Limb (tissue), 2 donors: ENCODE data around the gene GSTCD.

Experiments used
- DNase-seq, 2 donors: peaks; one replicate each; pipeline ENCODE4 v3.0.0-alpha.2; 2016; ENCODE audit errors: extremely low spot score in 2 of 2

Gene GSTCD

DNA sequence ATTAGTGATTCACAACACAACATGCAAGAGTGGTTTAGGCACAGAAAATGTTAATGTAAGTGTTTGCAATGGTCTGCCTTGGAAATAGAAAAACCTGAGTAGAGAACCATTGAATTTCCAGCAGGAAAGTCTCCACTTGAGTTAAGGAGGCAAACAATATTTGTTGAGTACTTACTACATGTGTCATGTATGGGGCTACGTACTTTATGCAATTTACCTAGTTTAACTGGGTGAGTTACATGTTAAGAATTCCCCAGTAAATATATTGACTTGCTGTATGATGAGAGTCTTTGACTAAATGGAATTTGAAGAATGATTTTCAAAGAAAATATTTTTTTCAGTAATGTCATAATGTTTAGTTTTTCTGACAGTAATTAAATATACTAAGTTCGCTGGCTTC lies 178.9 kb downstream of the GSTCD start:
- DNase-seq = no peak

DNA sequence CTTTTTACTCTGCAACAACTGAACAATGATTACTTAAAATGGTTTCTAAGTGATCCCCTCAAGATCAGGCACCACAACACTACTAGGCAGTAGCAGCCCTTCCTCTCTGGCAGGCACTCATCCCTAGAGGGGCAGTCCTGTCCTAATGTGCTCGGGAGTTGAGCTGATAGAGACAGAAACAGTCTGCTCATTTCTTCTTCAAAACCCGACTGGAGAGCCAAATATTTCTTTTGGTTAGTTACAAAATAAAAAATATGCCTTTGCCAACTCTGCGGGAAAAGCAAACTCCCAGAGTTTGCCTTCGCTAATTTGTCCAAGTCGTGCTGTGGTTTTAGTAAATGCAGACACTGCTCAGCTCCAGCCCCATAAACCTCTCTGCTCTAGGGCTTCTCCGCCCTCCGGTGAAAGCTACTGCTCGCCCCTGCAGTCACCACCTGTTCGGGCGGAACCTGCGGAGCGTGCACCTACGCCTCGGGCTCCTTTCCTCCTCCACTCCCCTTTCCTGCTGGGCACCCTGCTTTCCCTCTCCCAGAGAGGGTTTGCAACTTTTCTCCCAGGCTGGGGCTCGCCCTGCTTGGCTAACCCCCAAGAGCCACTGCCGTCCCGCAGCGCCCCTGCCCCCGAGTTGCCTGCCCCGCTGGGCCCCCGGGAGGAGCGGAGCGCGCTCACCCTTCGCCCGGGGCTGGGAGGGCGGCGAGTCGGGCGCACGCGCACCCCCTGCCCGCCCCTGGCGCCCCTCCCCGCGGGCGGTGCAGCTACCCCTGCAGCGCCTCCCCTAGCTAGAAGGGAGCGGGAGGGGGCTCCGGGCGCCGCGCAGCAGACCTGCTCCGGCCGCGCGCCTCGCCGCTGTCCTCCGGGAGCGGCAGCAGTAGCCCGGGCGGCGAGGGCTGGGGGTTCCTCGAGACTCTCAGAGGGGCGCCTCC lies 186.3 kb downstream of the GSTCD start, which contains the start of gene NPNT:
Gene NPNT, plus strand, starts transcription at position 812 of the 923 bp plus-strand sequence. CDS start 182 bp downstream, outside the sequence.
- DNase-seq = peak; percentile 21 to 69

DNA sequence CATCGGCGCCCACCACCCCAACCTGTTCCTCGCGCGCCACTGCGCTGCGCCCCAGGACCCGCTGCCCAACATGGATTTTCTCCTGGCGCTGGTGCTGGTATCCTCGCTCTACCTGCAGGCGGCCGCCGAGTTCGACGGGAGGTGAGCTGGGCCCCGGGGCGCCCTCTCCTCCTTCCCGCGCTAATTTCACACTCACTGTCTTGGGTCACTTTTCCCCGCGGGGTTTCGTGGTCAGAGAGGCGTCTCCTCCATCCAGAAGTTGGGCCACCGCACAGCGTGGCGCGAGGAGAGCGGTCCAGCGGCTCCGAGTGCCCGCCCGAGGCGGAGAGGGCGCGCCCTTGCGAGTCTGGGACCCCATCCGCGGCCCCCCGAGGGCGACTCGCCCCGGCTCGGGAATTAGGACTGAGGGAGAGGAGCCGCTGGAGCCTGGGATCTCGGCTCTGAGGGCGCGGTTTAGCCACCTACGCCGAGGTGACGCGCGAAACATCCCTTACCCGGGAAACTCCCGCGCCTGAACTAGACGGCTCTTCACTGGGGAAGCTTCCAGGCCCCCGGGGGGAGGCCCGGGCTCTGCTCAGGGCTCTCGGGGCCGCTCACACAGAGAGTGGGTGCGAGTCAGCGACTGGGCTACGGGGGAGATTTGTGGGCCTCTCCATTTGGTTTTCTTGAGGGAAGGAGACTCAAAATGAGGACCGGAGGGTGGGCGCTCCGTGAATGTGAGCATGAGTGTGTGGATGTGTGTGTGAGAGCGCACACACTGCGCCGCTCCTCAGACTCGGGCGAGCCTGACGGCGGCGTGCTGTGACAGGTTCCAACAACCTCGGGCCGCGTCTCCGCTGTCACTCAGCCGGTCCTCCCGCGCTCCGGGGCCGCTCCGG lies 187.2 kb downstream of the GSTCD start:
- DNase-seq = peak in 1 of 2 donors; percentile 61

DNA sequence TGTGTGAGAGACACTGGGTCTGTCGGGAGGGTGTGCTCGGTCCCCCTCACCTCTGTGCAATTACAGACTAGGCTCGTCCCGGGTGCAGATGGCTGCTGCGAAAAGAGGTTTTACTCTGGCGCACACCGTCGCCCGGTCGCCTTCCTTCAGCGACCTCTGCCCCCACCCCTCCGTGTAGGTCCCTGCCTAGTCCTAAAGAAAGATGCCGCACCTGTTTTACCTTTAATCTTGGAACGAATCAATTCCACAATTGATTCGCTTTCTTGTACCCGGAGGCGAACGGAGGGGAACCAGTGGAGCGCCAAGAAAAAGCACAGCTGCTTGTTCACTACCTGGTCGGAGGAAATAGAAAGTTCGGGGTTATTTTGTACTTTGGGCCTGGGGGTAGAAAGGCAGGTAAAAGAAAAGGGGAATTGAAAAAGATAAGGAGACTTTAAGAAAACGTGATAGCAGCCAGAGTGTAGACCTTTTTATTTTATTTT lies 187.9 kb downstream of the GSTCD start:
- no peak for DNase-seq
